Left kidney (tissue), 8 donors: Measurements from ENCODE around the gene SLC7A11. TPM values are rescaled to one million over a fixed set of nuclear protein-coding genes. Genes with fewer than 3 reads are reported as not detected.
A peak's percentile ranks its signal among the peaks of the same experiment; 100 is the strongest.

Experiments
- DNase-seq: peaks from one replicate; pipeline ENCODE4 v3.0.0-alpha.2; 2013
- long read RNA-seq, 8 donors: transcript quantifications; one replicate each; lab custom pipeline, GENCODE V29; 2026
- polyA plus RNA-seq: library from polyadenylated mRNA; unstranded; fragments of 120-200 nt; gene quantifications from one replicate; pipeline ENCODE4 v1.2.1, GENCODE V29; 2013; ENCODE audit not compliant: insufficient read length

The SLC7A11 gene
- 4.8 TPM for polyA plus RNA-seq
- long read RNA-seq, donor 1: 0 reads
- long read RNA-seq, donor 2: 0 reads
- long read RNA-seq, donor 3: 0 reads
- long read RNA-seq, donor 4: 0 reads
- long read RNA-seq, donor 5: 0 reads
- long read RNA-seq, donor 6: 0 reads
- long read RNA-seq, donor 7: 0 reads
- long read RNA-seq, donor 8: 0 reads

DNA sequence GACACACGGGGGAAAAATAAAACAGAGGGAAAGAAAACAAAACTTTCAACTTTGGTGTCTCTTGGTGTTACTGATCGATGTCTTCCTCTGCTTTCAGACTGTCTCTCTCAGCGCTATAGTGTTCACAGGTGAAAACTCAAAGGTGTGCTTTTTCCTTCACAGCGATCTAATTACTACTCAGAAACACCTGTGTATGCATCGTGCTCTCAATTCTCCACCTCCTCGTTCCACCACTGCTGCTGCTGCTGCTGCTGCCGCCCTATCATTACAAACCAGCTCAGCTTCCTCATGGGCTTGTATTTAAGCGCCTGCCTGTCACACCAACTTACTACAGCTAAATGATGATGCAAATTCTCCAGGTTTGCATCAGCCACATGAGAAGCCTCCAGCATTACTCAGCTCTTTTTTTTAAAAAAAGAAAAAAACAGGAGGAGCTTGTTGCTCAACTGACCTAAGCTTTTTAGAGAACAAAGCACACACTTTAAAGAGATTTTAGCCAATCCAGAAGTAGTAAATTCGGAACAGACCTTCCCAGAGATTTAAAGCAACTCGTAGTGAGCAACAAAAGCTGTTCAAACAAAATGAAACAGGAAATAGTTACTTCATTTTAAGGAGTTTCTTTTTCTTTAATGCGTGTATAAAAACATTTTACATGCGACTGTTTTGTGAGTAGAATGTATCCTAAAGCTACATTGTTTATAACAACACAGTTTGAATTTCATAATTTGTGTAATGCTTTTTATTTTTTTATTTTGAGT lies at the start of gene SLC7A11:
SLC7A11 (minus strand) TSS at position 274 of the 758 bp plus-strand sequence. CDS start 280 bp downstream, outside the sequence.
- DNase-seq: peak; percentile 78

DNA sequence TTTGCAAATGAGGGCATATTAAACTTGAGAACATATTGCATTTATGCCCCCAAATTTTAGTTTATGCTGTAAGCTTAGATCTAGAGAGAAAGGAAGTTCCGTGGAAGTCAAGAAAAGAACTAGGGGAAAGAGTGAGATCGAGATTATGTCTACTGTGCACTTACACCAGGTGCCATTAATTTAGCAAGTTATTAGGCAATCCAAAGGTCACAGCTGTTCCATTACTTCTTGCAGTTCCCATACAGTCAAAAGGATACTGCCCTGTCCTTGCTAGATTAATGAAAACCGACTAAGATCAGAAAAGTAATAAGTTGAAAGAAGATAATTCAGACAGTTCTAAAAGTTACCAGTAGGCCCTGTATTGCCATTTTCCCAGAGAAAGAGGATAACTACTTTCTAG lies 49.3 kb upstream of the SLC7A11 start:
- no peak for DNase-seq

DNA sequence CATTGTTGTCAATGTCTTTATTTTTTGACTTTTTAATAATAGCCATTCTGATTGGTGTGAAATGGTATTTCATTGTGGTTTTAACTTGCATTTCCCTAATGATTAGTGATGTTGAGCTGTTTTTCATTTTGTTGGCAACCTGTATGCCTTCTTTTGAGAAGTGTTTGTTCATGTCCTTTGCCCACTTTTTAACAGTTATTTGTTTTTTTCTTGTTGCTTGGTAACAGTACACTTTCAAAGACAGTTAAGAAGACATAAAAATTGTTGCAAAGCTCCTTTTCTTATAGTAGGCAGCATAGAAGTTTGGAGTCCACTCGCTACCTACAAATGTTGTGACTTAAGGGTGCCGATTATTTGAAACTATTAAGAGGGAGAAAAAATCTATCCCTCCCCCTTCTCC lies 48.7 kb upstream of the SLC7A11 start:
- no peak for DNase-seq

DNA sequence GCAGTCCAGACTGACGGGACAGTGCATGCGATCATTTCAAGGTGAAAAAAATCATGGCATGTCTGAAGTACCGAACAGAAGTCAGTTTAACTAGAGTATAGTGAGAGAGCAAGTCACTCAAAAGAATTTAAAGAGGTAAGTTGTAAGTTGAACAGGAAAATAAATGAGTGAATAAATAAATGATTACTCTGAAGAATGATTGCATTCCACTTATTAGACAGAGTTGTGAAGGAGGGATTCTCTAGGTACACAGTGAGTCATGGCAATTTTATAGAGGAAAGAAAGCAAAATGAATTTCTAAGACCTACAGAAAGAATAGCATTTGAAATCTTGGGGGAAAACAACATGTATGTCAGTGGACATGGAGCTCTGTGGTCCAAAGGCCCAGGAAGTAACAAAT lies 37.1 kb upstream of the SLC7A11 start:
- no peak for DNase-seq

DNA sequence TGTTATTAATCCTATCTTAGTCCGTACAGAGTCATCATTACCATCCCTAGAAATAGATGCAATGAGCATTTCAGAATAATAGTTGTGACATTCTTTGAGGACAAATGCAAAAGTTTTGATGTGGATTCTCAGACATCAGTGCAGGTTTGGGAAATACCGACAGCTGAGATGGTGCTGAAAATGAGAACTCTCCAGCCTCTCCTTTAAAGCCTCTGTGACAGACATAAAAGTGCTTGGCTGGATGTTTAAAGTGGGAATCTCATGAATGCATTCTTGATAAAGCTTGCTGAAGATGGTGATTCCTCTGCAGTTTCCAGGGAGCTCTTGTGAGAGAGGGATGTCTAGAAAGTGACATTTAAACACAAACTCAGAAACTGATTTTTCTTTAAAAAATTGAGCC lies 35.0 kb upstream of the SLC7A11 start:
- DNase-seq: no peak

DNA sequence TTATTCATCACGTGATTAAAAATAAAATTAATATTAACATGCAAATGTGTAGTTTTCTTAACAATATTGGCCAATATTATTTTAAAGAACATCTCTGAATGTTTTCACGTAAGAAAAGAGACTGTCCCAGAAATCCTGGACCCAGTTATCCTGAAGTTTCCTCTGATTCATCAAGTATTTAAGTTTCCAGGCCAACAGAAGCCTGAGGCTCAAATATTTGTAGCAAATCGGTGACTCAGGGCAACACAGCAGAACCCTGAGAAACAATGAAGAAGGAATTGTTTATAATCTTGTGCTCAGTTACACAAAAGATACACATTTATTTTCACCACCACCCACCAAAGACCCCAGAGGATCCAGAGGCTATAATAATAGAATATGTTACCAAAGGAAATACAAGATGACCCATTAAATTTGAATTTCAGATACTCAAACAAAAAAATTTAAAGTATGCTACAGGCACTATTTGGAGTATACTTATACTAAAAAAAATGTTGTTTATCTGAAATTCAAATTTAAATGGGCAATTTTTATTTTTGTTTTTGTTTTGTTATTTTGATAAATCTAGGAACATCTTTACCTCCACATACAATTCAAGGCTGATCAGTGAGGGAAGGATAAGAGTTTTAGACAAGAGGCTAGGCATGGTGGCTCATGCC lies 33.9 kb upstream of the SLC7A11 start:
- DNase-seq: no peak

DNA sequence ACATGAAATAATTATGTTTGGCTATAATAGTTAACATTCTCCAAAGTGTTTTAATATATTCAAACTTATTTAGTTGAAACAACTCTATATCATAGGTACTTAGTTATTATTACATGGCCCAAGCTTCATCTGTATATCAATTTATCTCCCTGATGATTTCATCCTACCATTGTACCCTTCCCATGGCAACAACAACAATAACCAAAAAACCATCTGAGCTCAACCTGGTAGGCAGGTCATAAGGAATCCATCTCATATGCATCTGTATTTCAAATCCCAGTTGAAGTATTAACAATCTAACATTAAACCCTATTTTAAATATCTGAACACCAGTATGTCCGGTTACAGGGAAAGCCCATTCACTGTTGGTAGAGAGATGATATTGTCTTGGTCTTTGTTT lies 33.1 kb upstream of the SLC7A11 start:
- DNase-seq: no peak

DNA sequence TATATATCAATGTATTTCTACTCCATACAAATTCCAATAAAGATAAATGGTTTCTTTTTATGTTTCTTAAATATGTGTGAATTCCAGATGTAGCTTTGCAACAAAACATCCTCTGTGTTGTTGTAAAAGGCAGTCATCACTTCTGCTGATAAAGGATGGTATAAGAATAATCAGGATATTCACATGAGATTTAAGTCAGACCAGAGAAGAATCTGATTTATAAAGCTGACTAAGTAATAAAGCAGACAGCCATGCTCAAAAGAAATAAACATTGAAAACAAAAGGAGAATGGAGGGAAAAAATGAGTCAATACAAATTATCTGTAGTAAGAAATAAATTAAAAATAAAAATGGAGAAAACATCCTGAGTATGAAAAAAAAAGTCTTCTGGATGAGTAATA lies 27.0 kb upstream of the SLC7A11 start:
- no peak for DNase-seq

DNA sequence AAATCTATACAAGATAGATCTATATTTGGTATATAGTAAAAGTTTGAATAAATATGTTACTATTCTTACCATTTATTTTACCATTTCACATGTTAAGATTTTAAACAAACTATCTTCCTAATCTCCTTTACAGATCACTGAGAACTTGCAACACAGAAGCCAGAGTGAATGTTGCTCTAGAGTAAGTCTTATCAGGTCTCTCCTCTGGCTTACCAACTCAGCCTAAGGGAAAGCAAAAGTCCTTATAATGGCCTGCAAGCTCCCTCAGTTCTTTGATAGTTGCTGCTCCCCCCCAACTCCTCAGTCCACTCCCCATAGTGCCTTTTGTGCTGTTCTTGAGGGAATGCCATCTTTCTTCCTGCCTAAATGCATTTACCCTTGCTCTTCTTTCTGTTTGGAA lies 25.7 kb upstream of the SLC7A11 start:
- no peak for DNase-seq

DNA sequence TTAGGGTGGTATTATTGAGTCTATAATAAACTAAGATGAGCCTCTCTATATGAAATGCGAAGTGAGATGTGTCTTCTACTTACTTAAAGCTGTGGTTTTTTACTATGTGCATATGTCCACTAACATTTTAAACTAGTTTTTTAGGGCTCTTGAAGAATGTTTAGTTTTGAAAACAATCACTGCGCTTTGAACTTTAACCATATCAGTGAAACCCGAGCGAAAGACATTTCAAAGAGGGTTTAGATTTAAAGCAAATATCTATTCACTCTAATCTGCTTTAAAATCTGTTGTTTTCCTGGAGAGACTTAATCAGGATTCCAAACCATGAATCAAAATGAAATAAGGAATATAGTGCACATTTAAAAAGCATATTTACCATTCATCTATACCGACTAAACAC lies 24.8 kb upstream of the SLC7A11 start:
- DNase-seq: no peak

DNA sequence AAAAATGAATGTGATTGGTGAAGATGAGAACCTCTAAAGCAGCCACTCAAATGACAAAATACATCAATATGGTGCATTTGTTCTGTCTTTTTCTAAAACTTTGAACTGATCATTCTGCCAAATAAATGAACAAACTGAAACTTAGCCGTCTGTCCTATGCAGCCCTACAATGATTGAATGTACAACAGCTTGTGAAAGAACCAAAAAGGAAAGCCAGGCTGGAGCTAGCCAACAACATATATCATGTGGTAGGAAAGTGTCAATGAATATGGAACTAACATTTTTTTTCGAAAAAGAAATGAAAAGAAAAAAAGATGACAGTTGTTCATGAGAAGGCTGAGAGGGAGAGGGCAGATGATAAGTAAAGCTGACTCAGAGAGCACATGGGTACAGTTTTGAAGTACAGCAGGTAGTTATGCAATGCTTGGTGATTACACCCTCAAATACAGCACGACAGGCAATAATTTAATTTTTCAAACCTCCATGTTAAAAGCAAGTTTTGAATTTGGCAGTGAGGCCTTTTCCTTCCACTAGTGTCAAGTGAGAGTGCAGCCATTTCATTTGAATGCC lies 21.2 kb upstream of the SLC7A11 start:
- no peak for DNase-seq

DNA sequence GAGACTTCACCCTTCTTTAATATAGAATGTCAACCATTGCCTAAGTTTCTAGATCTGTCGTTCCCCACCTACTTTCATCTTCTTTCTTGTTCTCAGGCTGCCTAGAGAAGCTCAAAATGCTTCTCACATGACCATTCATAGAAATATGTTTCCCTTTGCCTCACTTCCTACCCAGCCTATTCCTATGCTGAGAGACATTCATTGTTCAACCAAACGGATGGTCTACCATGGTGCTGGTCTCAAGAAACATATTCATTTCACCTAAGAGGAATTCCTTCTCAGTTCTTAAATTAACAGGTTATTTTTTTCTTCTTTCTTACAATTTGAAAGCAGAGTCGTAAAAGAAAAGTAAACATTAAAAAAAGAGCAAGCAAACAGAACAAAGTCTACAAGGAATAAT lies 20.3 kb upstream of the SLC7A11 start:
- no peak for DNase-seq

DNA sequence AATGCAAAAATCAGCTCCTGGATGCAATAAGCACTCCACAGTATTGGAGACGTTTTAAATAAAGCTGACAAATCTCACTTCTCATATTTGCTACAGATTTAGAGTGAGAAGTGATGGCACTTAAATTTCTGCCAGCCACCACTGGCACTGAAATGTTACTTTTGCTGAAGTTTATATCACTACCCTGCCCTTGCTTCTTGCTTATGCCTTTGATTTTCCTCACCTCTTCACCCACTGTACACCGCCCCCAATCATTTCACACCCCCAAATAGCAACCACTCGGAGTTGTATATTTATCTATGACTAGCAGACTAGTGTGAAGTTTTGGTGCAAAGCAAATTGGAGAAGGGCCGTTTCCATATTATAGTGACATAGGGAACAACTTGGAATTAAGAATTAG lies 19.9 kb upstream of the SLC7A11 start:
- no peak for DNase-seq

DNA sequence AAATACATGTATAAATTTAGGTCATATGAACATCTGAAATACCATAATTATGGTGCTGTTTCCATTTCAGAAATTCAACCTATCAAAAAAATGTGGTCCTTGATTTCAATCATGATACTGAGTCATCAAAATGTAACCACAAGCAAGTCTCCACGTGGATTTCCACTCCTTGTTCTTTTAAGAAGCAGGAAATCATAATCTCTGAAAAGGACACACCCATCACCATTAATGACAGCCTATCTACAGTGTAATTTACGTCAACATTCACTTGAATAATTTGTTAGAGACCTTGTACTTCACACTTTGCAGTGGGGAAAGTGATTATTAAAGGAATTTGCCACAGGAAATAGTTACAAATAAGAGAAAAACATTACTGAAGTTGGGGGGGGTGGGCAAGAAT lies 17.7 kb upstream of the SLC7A11 start:
- DNase-seq: no peak

DNA sequence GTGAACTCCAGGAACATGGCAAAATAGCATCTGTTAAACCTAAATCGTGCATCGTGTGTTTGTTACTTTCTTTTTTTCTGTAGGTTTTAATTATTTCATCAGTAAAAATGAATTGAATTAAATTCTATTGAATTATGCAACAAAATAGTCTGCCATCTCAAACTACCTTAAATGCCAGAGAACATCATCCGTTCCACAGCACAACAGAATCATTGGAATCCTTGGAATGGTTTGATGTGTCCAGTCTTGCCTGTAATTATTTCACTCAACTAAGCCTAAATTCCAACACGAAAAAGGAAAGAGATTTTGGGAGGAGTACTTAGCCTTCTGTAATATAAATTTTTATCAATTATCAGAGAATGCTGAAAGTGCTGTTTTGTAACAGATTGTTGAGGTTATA lies 17.1 kb upstream of the SLC7A11 start:
- DNase-seq: no peak

DNA sequence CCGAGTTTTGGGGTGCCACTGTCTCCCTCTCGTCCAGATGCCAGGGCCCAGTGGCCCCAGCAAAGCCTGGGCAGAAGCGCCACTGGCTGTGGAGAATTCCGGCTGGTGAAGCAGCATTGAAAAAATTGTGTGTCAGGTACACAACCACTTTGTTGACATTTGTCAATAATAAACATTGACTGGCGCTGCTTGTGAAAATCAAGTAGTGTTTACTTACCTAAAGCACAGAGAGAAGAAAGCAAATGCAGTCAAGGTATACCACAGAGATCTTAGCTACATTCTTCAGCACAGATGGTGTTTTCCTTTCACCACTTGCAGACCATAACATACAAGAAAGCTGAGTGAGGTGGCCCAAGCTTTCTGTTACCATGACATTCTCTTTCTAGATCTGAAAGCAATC lies 14.5 kb upstream of the SLC7A11 start:
- DNase-seq: no peak

DNA sequence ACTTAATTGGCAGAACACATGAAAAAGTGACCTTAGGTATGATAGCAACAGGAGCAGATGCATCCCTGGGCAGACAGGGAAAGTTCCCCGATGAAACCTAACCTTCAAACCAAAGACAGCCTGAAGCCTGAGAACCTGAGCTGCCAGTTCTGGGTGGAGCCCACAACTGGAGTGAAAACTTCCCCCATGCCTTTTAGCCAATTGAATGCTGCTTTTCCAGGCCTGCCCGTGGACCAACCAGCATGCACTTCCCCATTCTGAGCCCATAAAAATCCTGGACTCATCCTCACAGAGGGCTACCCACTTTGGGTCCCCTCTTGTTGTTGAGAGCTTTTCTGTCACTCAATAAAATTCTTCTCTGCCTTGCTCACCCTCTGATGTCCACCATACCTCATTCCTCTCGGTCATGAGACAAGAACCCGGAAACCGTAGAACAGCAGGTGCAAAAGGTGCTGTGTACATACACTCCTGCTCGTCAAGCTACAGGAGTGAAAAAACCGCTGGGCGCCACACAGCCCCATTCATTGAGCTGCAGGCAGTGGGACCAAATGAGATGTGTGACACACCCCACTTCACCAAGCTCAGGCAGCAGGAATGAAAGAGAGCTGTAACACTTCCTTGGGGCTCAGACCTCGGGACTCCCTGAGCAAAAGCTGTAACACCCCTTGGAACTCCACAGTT lies 13.9 kb upstream of the SLC7A11 start:
- DNase-seq: no peak

DNA sequence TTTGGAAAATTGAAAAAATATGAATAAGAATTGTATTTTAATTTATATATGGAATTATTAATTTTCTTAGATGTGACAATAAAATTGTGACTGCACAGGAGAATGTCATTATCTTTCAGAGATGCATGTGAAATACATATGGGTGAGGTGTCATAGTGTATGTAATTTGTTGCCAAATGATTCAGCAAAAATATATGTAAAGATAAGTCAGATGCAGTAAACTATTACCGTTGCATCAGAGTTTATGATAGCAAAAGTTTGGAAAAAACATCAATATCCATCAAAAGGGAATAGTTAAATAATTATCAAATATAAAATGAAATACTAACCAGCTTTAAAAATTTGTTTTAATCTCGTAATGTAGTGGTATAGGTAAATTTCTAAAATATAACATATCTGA lies 10.4 kb upstream of the SLC7A11 start:
- no peak for DNase-seq

DNA sequence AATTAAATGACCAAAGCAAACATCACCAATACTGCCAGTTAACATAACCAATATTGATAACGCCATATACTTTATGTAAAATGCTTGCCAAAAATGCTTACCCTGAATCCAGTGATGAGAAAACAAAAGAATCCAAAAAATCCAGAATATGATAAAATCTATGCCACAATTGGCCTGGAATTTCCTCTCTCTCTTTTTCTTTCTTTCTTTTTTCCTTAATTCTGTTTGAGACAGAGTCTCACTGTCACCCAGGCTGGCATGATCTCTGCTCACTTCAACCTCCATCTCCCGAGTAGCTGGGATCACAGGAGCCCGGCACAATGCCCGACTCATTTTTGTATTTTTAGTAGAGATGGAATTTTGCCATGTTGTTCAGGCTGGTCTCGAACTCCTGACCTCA lies 9.8 kb upstream of the SLC7A11 start:
- DNase-seq: no peak

DNA sequence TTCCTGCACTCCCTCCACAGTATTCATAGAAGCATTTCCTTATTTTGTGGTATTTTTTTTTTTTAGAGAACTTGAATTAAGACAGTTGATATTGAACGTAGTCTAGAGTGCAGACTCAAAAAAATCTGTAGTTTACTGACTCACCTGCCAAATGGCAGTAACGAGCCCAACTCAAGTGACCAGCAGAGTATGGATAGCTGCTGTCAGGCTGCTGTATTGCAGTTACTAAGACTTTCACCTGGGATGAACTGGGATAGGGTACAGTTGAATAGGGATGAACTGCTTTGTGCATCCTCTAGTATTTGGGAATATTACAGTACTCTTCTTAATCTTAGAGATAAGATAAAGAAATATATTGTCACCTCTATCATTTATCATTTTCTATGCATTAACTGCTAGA lies 7.0 kb upstream of the SLC7A11 start:
- no peak for DNase-seq

DNA sequence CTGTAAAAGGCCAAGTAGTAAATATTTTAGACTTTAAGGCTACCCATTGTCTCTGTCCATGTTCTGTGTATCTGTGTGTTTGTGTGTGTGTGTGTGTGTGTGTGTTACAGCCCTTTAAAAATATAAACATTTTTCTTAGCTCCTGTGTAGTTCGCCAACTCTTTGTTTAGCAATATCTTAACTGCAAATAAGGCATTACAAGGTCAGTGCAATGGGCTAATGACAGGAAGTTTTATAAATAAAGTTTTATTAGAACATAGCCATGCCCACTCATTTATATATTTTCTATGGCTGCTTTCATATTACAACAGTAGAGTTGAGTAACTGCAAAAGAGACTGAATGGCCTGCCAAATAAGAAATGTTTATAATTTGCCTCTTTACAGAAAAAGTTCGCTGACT lies 5.9 kb upstream of the SLC7A11 start:
- no peak for DNase-seq

DNA sequence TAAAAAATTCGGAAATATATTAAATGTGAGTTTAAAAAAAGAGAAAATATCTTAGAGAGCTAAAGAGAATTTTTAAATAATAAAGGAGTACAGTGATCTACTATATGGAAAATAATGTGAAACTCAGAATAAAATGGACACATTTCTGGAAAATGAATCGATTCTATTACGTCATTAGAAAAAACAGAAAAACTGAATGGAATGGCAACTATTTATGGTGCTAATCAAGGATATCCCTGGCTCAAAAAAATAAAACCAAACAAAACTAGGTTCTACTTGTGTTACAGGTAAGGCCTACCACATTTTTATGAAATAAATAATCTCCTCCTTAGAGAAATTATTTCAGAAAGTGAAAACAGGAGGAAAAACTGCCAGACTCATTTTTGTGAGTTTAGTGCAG lies 5.5 kb upstream of the SLC7A11 start:
- no peak for DNase-seq

DNA sequence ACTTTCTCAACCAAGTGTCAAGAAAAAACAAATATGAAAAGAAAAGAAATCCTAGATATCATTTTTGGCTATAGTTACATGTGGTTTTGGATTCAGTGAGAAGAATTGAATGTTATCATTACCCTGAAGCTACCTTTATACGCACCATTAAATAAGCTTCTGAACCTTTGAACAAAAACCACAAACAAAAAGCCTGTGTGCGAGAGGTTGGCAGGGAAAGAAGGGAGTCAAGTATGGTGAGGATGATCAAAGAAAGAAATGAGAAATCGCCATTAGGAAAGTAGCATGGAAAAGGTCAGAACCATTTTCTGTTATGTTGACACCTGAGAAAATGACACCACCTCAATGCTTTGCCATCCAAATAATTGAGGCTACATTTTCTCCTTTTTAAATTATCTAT lies 1.2 kb upstream of the SLC7A11 start:
- DNase-seq: no peak
